OCI-LY3 (cell line): ENCODE results near the gene EFNA2.

ENCODE experiments used
- H2AFZ ChIP-seq: fragments of 200-600, 300-600 bp; shearing (Covaris generic); 2 replicates; pipeline ENCODE4 v1.6.0; 2014; ENCODE audit warnings: antibody characterized with exemption, low read depth, low read length
- H3K27ac ChIP-seq: fragments of 200-600, 300-600 bp; sonication (generic); 2 replicates; pipeline ENCODE4 v1.5.1; 2014; ENCODE audit warnings: mild to moderate bottlenecking, low read length, moderate library complexity, mixed read lengths
- H3K27me3 ChIP-seq: fragments of 200-600, 300-600 bp; sonication (generic); 2 replicates; pipeline ENCODE4 v1.6.1; 2014; ENCODE audit warnings: low read depth, low read length, mixed read lengths
- H3K36me3 ChIP-seq: fragments of 200-600, 300-600 bp; sonication (generic); replicated peaks from 2 replicates; pipeline ENCODE3; 2014; ENCODE audit warnings: low read depth, low read length, mixed read lengths
- H3K4me1 ChIP-seq: fragments of 300-600, 200-600 bp; sonication (generic); 2 replicates; pipeline ENCODE4 v1.6.1; 2014; ENCODE audit warnings: low read length, mixed read lengths
- H3K4me2 ChIP-seq: fragments of 200-600, 300-600 bp; sonication (generic); 2 replicates; pipeline ENCODE4 v1.6.1; 2014; ENCODE audit warnings: low read length, mixed read lengths
- H3K4me3 ChIP-seq: fragments of 300-600, 200-600 bp; sonication (generic); 2 replicates; pipeline ENCODE4 v1.5.1; 2014; ENCODE audit warnings: antibody characterized with exemption, mild to moderate bottlenecking, low read length, moderate library complexity
- H3K79me2 ChIP-seq: fragments of 300-600, 200-600 bp; shearing (Covaris generic); 2 replicates; pipeline ENCODE4 v1.6.1; 2014; ENCODE audit warnings: mild to moderate bottlenecking, low read length, mixed read lengths
- H3K9ac ChIP-seq: fragments of 300-600, 200-600 bp; shearing (Covaris generic); 2 replicates; pipeline ENCODE4 v1.6.0; 2014; ENCODE audit warnings: mild to moderate bottlenecking, low read length, moderate library complexity
- H3K9me3 ChIP-seq: fragments of 200-600, 300-600 bp; shearing (Covaris generic); 2 replicates; pipeline ENCODE4 v1.6.1; 2014; ENCODE audit warnings: low read length, mixed read lengths; ENCODE audit not compliant: insufficient read depth
- H4K20me1 ChIP-seq: fragments of 200-600, 300-600 bp; sonication (generic); 2 replicates; pipeline ENCODE4 v1.6.1; 2016; ENCODE audit warnings: low read length, mixed read lengths; ENCODE audit not compliant: insufficient read depth
- EZH2phosphoT487 ChIP-seq: fragments of 200-600 bp; shearing (Covaris generic); IDR thresholded peaks from 2 replicates; pipeline ENCODE4 v1.6.1; 2018; ENCODE audit warnings: antibody characterized with exemption, mixed run types, low read depth
- TF ChIP-seq, protein P1 (sequence below): fragments of 200-600, 300-600 bp; sonication (generic); IDR thresholded peaks from 2 replicates; pipeline ENCODE4 v1.5.1; 2014; ENCODE audit warnings: antibody characterized with exemption, low read length, low read depth

EFNA2 gene

DNA sequence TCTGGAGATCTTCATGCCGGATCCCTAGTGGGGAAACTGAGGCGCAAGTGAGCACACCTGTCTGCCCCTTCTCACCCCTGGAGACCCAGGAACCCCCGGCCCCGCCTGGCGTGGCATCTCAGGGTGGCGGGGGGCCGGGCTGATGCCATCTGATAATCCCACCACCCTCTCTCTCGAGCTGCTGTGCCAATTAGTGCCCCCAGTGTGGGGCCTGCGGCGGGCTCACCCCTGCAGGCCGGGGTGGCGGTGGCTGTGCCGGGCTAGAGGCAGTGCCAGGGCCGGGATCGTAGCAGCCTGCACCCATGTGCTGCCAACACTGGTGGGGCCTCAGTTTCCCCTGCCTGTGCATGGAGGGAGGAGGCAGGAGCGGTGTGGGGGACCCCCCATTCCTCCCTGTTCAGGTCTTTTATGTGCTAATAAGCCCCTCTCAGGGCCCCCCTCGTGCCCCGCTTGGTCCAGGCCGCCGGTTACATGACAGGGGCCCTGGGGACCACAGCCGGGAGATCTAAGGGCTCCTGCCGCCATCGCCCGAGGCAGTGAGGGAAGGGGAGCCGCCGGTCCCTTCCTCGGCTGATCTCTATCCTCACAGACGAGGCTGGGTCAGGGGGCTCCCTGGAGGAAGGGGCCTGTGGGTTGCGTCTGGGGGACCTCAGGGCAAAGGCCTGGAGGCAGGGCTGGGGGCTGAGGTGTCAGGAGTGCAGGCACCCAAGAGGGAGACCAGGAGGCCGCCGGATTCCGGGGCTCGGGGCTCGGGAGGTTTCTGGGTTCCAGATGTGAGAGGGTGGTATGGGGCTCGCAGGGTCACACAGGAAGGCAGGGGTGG is 8.3 kb downstream of the EFNA2 start:
- H3K27ac ChIP-seq = no peak overlapping the region
- H3K79me2 ChIP-seq = no peaks in the 10 kb centered on the region
- H3K9me3 ChIP-seq = no peaks in the 10 kb centered on the region
- peaks cover 33% of the 10 kb centered on the region for H3K27me3 ChIP-seq
- no peak for TF ChIP-seq EZH2phosphoT487
- TF ChIP-seq, protein P1, sequence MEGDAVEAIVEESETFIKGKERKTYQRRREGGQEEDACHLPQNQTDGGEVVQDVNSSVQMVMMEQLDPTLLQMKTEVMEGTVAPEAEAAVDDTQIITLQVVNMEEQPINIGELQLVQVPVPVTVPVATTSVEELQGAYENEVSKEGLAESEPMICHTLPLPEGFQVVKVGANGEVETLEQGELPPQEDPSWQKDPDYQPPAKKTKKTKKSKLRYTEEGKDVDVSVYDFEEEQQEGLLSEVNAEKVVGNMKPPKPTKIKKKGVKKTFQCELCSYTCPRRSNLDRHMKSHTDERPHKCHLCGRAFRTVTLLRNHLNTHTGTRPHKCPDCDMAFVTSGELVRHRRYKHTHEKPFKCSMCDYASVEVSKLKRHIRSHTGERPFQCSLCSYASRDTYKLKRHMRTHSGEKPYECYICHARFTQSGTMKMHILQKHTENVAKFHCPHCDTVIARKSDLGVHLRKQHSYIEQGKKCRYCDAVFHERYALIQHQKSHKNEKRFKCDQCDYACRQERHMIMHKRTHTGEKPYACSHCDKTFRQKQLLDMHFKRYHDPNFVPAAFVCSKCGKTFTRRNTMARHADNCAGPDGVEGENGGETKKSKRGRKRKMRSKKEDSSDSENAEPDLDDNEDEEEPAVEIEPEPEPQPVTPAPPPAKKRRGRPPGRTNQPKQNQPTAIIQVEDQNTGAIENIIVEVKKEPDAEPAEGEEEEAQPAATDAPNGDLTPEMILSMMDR = no peak
- no peaks in the 10 kb centered on the region for H3K36me3 ChIP-seq
- no peak overlapping the region for H3K4me3 ChIP-seq
- H3K4me2 ChIP-seq = no peak overlapping the region
- H4K20me1 ChIP-seq = no peaks in the 10 kb centered on the region
- no peak overlapping the region for H3K9ac ChIP-seq
- H2AFZ ChIP-seq = no peak overlapping the region
- H3K4me1 ChIP-seq = peaks cover 37% of the 10 kb centered on the region

DNA sequence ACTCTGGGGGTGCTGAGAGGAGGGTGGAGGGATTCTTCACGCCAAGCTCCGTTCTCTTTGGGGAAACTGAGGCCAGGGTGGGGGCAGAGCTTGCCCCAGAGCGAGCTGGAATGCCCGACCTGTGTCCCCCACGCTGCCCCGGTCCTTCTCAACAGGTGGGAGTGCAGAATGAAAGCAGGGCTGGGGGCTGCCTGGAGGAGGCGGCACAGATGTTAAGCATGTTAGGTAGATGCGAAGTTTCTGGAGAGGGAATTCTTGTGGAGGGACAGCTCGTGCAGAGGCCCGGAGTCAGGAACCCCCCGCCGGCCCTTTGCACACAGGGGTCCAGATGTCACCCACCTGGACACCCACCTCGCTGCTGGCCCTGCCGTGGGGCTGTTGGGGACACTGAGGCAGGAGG is 9.0 kb downstream of the EFNA2 start:
- H3K9ac ChIP-seq = no peak overlapping the region
- H2AFZ ChIP-seq = no peak overlapping the region
- H3K9me3 ChIP-seq = no peaks in the 10 kb centered on the region
- no peaks in the 10 kb centered on the region for H4K20me1 ChIP-seq
- H3K36me3 ChIP-seq = no peaks in the 10 kb centered on the region
- no peak overlapping the region for H3K27ac ChIP-seq
- H3K4me2 ChIP-seq = no peak overlapping the region
- H3K4me1 ChIP-seq = peaks cover 34% of the 10 kb centered on the region
- H3K27me3 ChIP-seq = peaks cover 33% of the 10 kb centered on the region
- no peak overlapping the region for H3K4me3 ChIP-seq
- H3K79me2 ChIP-seq = no peaks in the 10 kb centered on the region
- TF ChIP-seq, protein P1 = no peak
- no peak for TF ChIP-seq EZH2phosphoT487

DNA sequence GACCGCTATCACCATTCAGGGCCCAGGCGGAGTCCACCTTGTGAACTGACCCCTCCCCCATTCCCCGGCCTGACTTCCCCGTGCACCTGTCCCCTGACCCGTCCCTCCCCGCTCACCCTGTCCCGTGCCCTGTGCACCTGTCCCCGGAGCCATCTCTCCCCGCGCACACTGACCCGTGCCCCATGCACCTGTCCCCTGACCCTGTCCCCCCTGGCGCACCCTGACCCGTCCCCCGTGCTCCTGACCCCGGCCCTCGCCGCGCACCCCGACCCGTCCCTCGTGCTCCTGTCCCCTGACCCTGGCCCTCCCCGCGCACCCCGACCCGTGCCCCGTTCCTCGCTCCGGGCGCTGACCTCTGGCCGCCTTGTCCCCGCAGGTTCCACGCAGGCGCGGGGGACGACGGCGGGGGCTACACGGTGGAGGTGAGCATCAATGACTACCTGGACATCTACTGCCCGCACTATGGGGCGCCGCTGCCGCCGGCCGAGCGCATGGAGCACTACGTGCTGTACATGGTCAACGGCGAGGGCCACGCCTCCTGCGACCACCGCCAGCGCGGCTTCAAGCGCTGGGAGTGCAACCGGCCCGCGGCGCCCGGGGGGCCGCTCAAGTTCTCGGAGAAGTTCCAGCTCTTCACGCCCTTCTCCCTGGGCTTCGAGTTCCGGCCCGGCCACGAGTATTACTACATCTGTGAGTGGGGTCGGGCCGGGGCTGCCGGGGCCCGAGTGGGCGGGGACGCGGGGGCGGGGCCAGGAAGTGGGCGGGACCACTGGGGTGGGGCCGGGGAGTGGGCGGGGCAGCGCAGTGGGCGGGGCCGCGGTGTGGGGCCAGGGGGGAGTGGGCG is 9.7 kb downstream of the EFNA2 start:
- Histone ChIP-seq H3K36me3 (no peaks in the 10 kb centered on the region), H2AFZ (no peak overlapping the region), H3K79me2 (no peaks in the 10 kb centered on the region), H3K27ac (no peak overlapping the region), H3K9me3 (no peaks in the 10 kb centered on the region), H3K4me1 (peaks cover 27% of the 10 kb centered on the region), H3K4me3 (no peak overlapping the region), H3K4me2 (no peak overlapping the region), H3K9ac (no peak overlapping the region), H4K20me1 (no peaks in the 10 kb centered on the region), H3K27me3 (peaks cover 26% of the 10 kb centered on the region)
- TF ChIP-seq, protein P1 = no peak
- no peak for TF ChIP-seq EZH2phosphoT487

- TF ChIP-seq EZH2phosphoT487 = no peak
- TF ChIP-seq, protein P1 = no peak
- no peaks in the 10 kb centered on the region for H3K36me3 ChIP-seq
- H3K4me1 ChIP-seq = peaks cover 20% of the 10 kb centered on the region
- no peaks in the 10 kb centered on the region for H3K79me2 ChIP-seq
- no peaks in the 10 kb centered on the region for H4K20me1 ChIP-seq
- no peak overlapping the region for H3K4me3 ChIP-seq
- no peak overlapping the region for H3K27ac ChIP-seq
- no peak overlapping the region for H2AFZ ChIP-seq
- no peak overlapping the region for H3K9ac ChIP-seq
- H3K27me3 ChIP-seq = peaks cover 19% of the 10 kb centered on the region
- no peaks in the 10 kb centered on the region for H3K9me3 ChIP-seq
- no peak overlapping the region for H3K4me2 ChIP-seq
Measured at GRCh38 chr19:1296078-1296477, 10.4 kb downstream of the EFNA2 start.
